Upper lobe of left lung (tissue), 4 donors: ENCODE results near the gene KRTAP10-7.

Experiments used
- POLR2A ChIP-seq, 4 donors: fragments of 450-650 bp; IDR thresholded peaks; one replicate each; pipeline ENCODE4 v1.5.1; 2016 to 2017; ENCODE audit warnings: antibody characterized with exemption in 4 of 4, mild to moderate bottlenecking in 2 of 4
- TF ChIP-seq, protein P1 (sequence below), 6 experiments: fragments of 450-650 bp in 4 of 6; fragments of 200-600 bp in 2 of 6; sonication (generic) in 2 of 6; IDR thresholded peaks; one replicate each; pipeline ENCODE4 v1.5.1; 2016 to 2019; ENCODE audit warnings: antibody characterized with exemption in 6 of 6

DNA sequence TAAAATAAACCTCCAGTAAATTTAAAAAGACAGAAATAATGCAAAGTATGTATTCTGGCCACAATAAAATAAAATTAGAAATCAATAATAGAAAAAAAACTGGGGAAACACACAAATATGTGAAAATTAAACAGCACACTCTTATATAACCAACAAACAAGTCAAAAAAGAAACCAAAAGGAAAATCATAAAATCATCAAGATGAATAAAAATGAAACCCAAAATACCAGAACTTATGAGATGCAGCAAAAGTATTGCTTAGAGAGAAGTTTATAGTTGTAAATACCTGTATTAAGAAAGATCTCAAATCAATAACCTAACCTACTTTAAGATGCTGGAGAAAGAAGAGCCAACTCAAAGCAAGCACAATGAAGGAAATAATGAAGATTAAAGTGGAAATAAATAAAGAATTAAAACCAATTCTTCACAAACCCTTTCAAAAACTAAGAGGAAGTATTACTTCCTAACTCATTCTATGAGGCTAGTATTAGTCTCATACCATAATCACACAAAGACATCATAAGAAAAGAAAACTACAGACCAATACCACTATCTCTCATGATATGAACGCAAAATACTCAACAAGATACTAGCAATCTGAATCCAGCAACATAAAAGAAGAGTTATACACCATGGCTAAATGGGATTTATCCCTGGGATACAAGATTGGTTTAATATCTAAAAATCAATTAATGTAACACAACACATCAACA, 35.4 kb upstream of the KRTAP10-7 start:
- TF ChIP-seq POLR2A (IDR thresholded peaks at IDR 0.05): no peak
- TF ChIP-seq, protein P1, sequence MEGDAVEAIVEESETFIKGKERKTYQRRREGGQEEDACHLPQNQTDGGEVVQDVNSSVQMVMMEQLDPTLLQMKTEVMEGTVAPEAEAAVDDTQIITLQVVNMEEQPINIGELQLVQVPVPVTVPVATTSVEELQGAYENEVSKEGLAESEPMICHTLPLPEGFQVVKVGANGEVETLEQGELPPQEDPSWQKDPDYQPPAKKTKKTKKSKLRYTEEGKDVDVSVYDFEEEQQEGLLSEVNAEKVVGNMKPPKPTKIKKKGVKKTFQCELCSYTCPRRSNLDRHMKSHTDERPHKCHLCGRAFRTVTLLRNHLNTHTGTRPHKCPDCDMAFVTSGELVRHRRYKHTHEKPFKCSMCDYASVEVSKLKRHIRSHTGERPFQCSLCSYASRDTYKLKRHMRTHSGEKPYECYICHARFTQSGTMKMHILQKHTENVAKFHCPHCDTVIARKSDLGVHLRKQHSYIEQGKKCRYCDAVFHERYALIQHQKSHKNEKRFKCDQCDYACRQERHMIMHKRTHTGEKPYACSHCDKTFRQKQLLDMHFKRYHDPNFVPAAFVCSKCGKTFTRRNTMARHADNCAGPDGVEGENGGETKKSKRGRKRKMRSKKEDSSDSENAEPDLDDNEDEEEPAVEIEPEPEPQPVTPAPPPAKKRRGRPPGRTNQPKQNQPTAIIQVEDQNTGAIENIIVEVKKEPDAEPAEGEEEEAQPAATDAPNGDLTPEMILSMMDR (IDR thresholded peaks at IDR 0.05): no peak
